ENCODE data around the gene SYNDIG1L. TPM values are rescaled to one million over a fixed set of nuclear protein-coding genes. Genes with fewer than 3 reads are reported as not detected.
A peak's percentile ranks its signal among the peaks of the same experiment; 100 is the strongest.

Gene SYNDIG1L
- total and polyA plus RNA-seq, 2 of the 8 experiments (the other 6 are each of a cell fraction or from before 2014, with no cell fraction given): 3.0 to 3.2 TPM

GRCh38 chr14:74459289-74459946 lies 33.4 kb upstream of the SYNDIG1L start:
- Histone ChIP-seq H3K9ac (replicated peaks in 1 of 4; ENCODE audit: extremely low read depth in 1 of 4, low read depth in 3 of 4, low read length in 3 of 4) (no peak overlapping the region), H3K14ac (ENCODE audit: insufficient read length) (no peak overlapping the region), H4K20me1 (replicated peaks in 1 of 2; ENCODE audit: control insufficient read depth in 1 of 2, insufficient read depth in 2 of 2, low read length in 2 of 2) (no peaks in the 10 kb centered on the region), H3K4me1 (replicated peaks in 1 of 4; ENCODE audit: control insufficient read depth in 3 of 4, insufficient read depth in 4 of 4, low read length in 3 of 4) (peaks cover 0 to 3% (median 2%) of the 10 kb centered on the region in 4 experiments; a peak in 5 of 7 replicates), H2BK120ac (replicated peaks; ENCODE audit: low read depth, low read length) (no peak overlapping the region), H3K4me3 (ENCODE audit: extremely low read depth in 1 of 4, insufficient read depth in 2 of 4, low read depth in 3 of 4, low read length in 4 of 4) (no peak overlapping the region), H3K18ac (ENCODE audit: extremely low read depth, low read length) (no peak overlapping the region), H2BK20ac (ENCODE audit: low read length) (no peak overlapping the region), H3K27me3 (replicated peaks in 1 of 4; ENCODE audit: control insufficient read depth in 3 of 4, extremely low read depth in 1 of 4, insufficient read depth in 3 of 4, low read length in 3 of 4) (no peaks in the 10 kb centered on the region), H3K36me3 (ENCODE audit: control insufficient read depth in 2 of 4, insufficient read depth in 4 of 4, low read length in 3 of 4) (0 out of 8 replicates have a peak, but pooled peaks cover 0 to 4% (median 0%) of the 10 kb centered on the region in 4 experiments), H2AFZ (ENCODE audit: low read length) (no peak overlapping the region), H3K79me1 (ENCODE audit: low read depth, low read length) (no peaks in the 10 kb centered on the region), H3K23ac (ENCODE audit: insufficient read length) (no peak overlapping the region), H3K4me2 (ENCODE audit: insufficient read depth in 1 of 2, low read depth in 2 of 2, low read length in 2 of 2) (no peak overlapping the region), H3K4ac (replicated peaks; ENCODE audit: insufficient read length, low read depth, low read length) (no peak overlapping the region), H3K23me2 (ENCODE audit: low read depth, low read length) (no peaks in the 10 kb centered on the region), H2BK5ac (ENCODE audit: low read depth, low read length) (0 out of 2 replicates have a peak overlapping the region, but pooled peaks have one; percentile 44), H4K8ac (ENCODE audit: extremely low read depth, insufficient read depth, low read length) (no peak overlapping the region), H3K79me2 (ENCODE audit: control insufficient read depth in 1 of 2, insufficient read depth in 2 of 2, low read length in 2 of 2) (no peaks in the 10 kb centered on the region), H2BK15ac (ENCODE audit: low read length) (no peak overlapping the region), H3K56ac (replicated peaks; ENCODE audit: insufficient read length, low read depth, low read length) (no peak overlapping the region), H2BK12ac (ENCODE audit: low read depth, low read length) (peak overlapping the region; percentile 84; the same call in 1 of the 2 replicates), H4K91ac (replicated peaks; ENCODE audit: insufficient read length, low read length) (no peak overlapping the region), H3K9me3 (ENCODE audit: insufficient read depth in 2 of 2, low read depth in 1 of 2, low read length in 1 of 2) (peaks cover 0 to 5% of the 10 kb centered on the region in 2 experiments; a peak in 3 of 4 replicates), H3K27ac (ENCODE audit: low read depth, low read length) (no peak overlapping the region), H4K5ac (ENCODE audit: insufficient read length, low read depth, low read length) (no peak overlapping the region), H2AK5ac (ENCODE audit: low read depth, low read length) (no peak overlapping the region)
- CTCF ChIA-PET (ENCODE audit: partially characterized antibody): interaction anchor here (0.6 to 18.2 kb wide), 39 partner anchors 9 to 603 kb away, joined by 3 to 181 read pairs (median 7); no protein-coding TSS in a partner anchor
- DNase-seq (ENCODE audit: low read depth in 1 of 2, low spot score in 2 of 2): peak; percentile 33 to 84
- POLR2A ChIA-PET (ENCODE audit: partially characterized antibody): interaction anchor here (1.2 to 1.6 kb wide), 4 partner anchors 12 to 157 kb away, joined by 3 to 4 read pairs (median 3); partner anchors contain the start of gene ABCD4
- FAIRE-seq: peak; percentile 89
- 77% methylated on average over 10 of the region's 10 CpGs; no CpG with 5 or more reads in 1 of the 2 experiments for WGBS, 2 experiments (ENCODE audit: extremely low coverage in 1 of 2, insufficient coverage in 1 of 2, insufficient read length in 1 of 2, insufficient replicate concordance in 2 of 2, low coverage in 1 of 2, low lambda C conversion rate in 2 of 2, missing lambda C conversion rate in 1 of 2)
- TF ChIP-seq SIX5 (IDR thresholded peaks at IDR 0.05; ENCODE audit: low read depth, low read length) (no peak), HDAC6 (IDR thresholded peaks at IDR 0.05; ENCODE audit: low read depth, low read length) (no peak), SP1 (IDR thresholded peaks at IDR 0.05; ENCODE audit: low read depth, low read length) (no peak), GABPA (IDR thresholded peaks at IDR 0.05; ENCODE audit: borderline replicate concordance, insufficient read depth, low read length) (no peak), RFX5 (IDR thresholded peaks at IDR 0.05; ENCODE audit: borderline replicate concordance, low read depth, low read length) (no peak), POLR2A (IDR thresholded peaks at IDR 0.05; ENCODE audit: control extremely low read depth in 1 of 2, low read depth in 2 of 2, low read length in 2 of 2) (no peak), SIRT6 (IDR thresholded peaks at IDR 0.05; ENCODE audit: low read length) (no peak), CHD1 (IDR thresholded peaks at IDR 0.05; ENCODE audit: low read depth, low read length) (no peak), RNF2 (IDR thresholded peaks at IDR 0.05; ENCODE audit: borderline replicate concordance, low read depth, low read length, missing control alignments, poor library complexity, severe bottlenecking) (no peak), MAX (IDR thresholded peaks at IDR 0.05) (no peak), SIN3A (conservative IDR thresholded peaks at IDR 0.05 in 1 of 2, IDR thresholded peaks at IDR 0.05 in 1 of 2; ENCODE audit: low read depth in 1 of 2, low read length in 2 of 2) (no peak), POLR2AphosphoS5 (IDR thresholded peaks at IDR 0.05; ENCODE audit: low read depth, low read length) (no peak), TEAD4 (IDR thresholded peaks at IDR 0.05; ENCODE audit: low read depth, low read length) (no peak)

Data from H1 (cell line).